AG09309 (cell line): ENCODE results near the gene RNF222.

Source experiments
- DNase-seq: peaks from one replicate; pipeline ENCODE4 v3.0.0-alpha.2; 2010; ENCODE audit warnings: low read depth
- H3K4me3 ChIP-seq: 2 replicates; pipeline ENCODE4 v1.5.1; 2011; ENCODE audit warnings: mild to moderate bottlenecking, low read depth, low read length, moderate library complexity; ENCODE audit not compliant: control insufficient read depth
- CTCF ChIP-seq: IDR thresholded peaks from 2 replicates; pipeline ENCODE4 v1.5.1; 2011; ENCODE audit warnings: mild to moderate bottlenecking, low read depth, low read length, inconsistent platforms; ENCODE audit not compliant: insufficient read depth, control insufficient read depth; ENCODE audit errors: missing control alignments

Gene RNF222

GRCh38 chr17:8426094-8426720, 28.6 kb upstream of the RNF222 start:
- no peak overlapping the region for H3K4me3 ChIP-seq
- no peak for DNase-seq
- TF ChIP-seq CTCF: no peak

- DNase-seq: no peak
- no peak overlapping the region for H3K4me3 ChIP-seq
- no peak for TF ChIP-seq CTCF
Observed at GRCh38 chr17:8421571-8421970, 23.9 kb upstream of the RNF222 start.

- peak; percentile 17 for DNase-seq
- no peak overlapping the region for H3K4me3 ChIP-seq
- TF ChIP-seq CTCF: no peak
Observed at GRCh38 chr17:8420041-8420934, 22.7 kb upstream of the RNF222 start.

GRCh38 chr17:8419305-8419704, 21.7 kb upstream of the RNF222 start:
- no peak for TF ChIP-seq CTCF
- DNase-seq: no peak
- H3K4me3 ChIP-seq: no peak overlapping the region

- H3K4me3 ChIP-seq: no peak overlapping the region
- no peak for DNase-seq
- TF ChIP-seq CTCF: no peak
Observed at GRCh38 chr17:8418471-8418870, 20.8 kb upstream of the RNF222 start.

- TF ChIP-seq CTCF: no peak
- H3K4me3 ChIP-seq: no peak overlapping the region
- DNase-seq: no peak
Observed at GRCh38 chr17:8417806-8418205, 20.2 kb upstream of the RNF222 start.
